ENCODE data around the gene COQ2.
A peak's percentile ranks its signal among the peaks of the same experiment; 100 is the strongest.
"Not testable (repeated sequence)": the region's sequence is repeated elsewhere in the genome, so short reads cannot be mapped to it uniquely, and the experiment has no call there.

The COQ2 gene

GRCh38 chr4:83285055-83285407 is 433 bp upstream of the COQ2 start:
- no peak for DNase-seq (ENCODE audit: low read depth in 2 of 2)

- no peak for DNase-seq (ENCODE audit: low read depth in 2 of 2)
These were observed 1.4 kb downstream of the COQ2 start for GRCh38 chr4:83283181-83283580.

- peak; percentile 17 to 18 for DNase-seq (ENCODE audit: low read depth in 2 of 2)
These were observed 2.5 kb downstream of the COQ2 start for GRCh38 chr4:83282049-83282535.

GRCh38 chr4:83281307-83281706 is 3.3 kb downstream of the COQ2 start:
- DNase-seq (ENCODE audit: low read depth in 2 of 2), result no peak

- no peak for DNase-seq (ENCODE audit: low read depth in 2 of 2)
These were observed 8.1 kb downstream of the COQ2 start for GRCh38 chr4:83276299-83277040.

GRCh38 chr4:83273926-83274325 is 10.7 kb downstream of the COQ2 start:
- not testable (repeated sequence) for DNase-seq (ENCODE audit: low read depth in 2 of 2)

GRCh38 chr4:83272900-83273299 is 11.7 kb downstream of the COQ2 start:
- no peak for DNase-seq (ENCODE audit: low read depth in 2 of 2)

GRCh38 chr4:83269256-83269655 is 15.3 kb downstream of the COQ2 start:
- no peak for DNase-seq (ENCODE audit: low read depth in 2 of 2)

- DNase-seq (ENCODE audit: low read depth in 2 of 2), result no peak
These were observed 16.1 kb downstream of the COQ2 start for GRCh38 chr4:83268491-83268890.

GRCh38 chr4:83267830-83268475 is 16.6 kb downstream of the COQ2 start:
- no peak for DNase-seq (ENCODE audit: low read depth in 2 of 2)

- no peak for DNase-seq (ENCODE audit: low read depth in 2 of 2)
These were observed 17.3 kb downstream of the COQ2 start for GRCh38 chr4:83267121-83267829.

GRCh38 chr4:83266689-83267088 is 17.9 kb downstream of the COQ2 start:
- DNase-seq (ENCODE audit: low read depth in 2 of 2), result no peak

- DNase-seq (ENCODE audit: low read depth in 2 of 2), result no peak
These were observed 21.5 kb downstream of the COQ2 start for GRCh38 chr4:83263106-83263505.

- no peak for DNase-seq (ENCODE audit: low read depth in 2 of 2)
These were observed 21.9 kb downstream of the COQ2 start for GRCh38 chr4:83262682-83263081.

- DNase-seq (ENCODE audit: low read depth in 2 of 2), result no peak
These were observed 23.3 kb downstream of the COQ2 start for GRCh38 chr4:83261307-83261706.

- DNase-seq (ENCODE audit: low read depth in 2 of 2), result no peak
These were observed 25.0 kb downstream of the COQ2 start for GRCh38 chr4:83259586-83259985.

- DNase-seq (ENCODE audit: low read depth in 2 of 2), result no peak
These were observed 26.1 kb downstream of the COQ2 start for GRCh38 chr4:83258461-83258860.

- no peak for DNase-seq (ENCODE audit: low read depth in 2 of 2)
These were observed 26.8 kb downstream of the COQ2 start for GRCh38 chr4:83257811-83258210.

GRCh38 chr4:83255584-83255983 is 29.0 kb downstream of the COQ2 start:
- no peak for DNase-seq (ENCODE audit: low read depth in 2 of 2)

- peak; percentile 34 to 54 for DNase-seq (ENCODE audit: low read depth in 2 of 2)
These were observed 31.7 kb downstream of the COQ2 start for GRCh38 chr4:83252782-83253405.

- DNase-seq (ENCODE audit: low read depth in 2 of 2), result no peak
These were observed 33.2 kb downstream of the COQ2 start for GRCh38 chr4:83251447-83251830.

- DNase-seq (ENCODE audit: low read depth in 2 of 2), result no peak
These were observed 33.7 kb downstream of the COQ2 start for GRCh38 chr4:83250687-83251446.
